B cell (primary cell): ENCODE results near the gene MCTP1. TPM values are rescaled to one million over a fixed set of nuclear protein-coding genes. Genes with fewer than 3 reads are reported as not detected.

ENCODE experiments used
- ATAC-seq: fragments of 200-7000 bp; cut with Tn5 transposase; one replicate; pipeline ENCODE4 v1.10.0; 2021; ENCODE audit warnings: low read depth, mild to moderate bottlenecking, moderate number of reproducible peaks, moderate library complexity
- CTCF ChIA-PET: fragments of 350-600 bp; sonication (Branson Sonifier 250); formaldehyde crosslinking; loops from one replicate; lab custom pipeline; 2021; ENCODE audit warnings: antibody characterized with exemption, inconsistent platforms; lab: Charles Lee
- POLR2A ChIA-PET: fragments of 350-600 bp; sonication (Branson Sonifier 250); formaldehyde crosslinking; loops from one replicate; lab custom pipeline; 2021; ENCODE audit warnings: antibody characterized with exemption; lab: Charles Lee
- DNase-seq: peaks from one replicate; pipeline ENCODE4 v3.0.0; 2013
- H2AFZ ChIP-seq: 2 replicates; pipeline ENCODE4 v1.6.1; 2012; ENCODE audit warnings: mild to moderate bottlenecking, low read depth, low read length; ENCODE audit not compliant: insufficient read depth, poor library complexity, severe bottlenecking
- H3K27ac ChIP-seq, 2 donors: 1 replicate in 1 of 2; 2 replicates in 1 of 2; pipeline ENCODE4 v1.5.1; 2012 to 2013; ENCODE audit warnings: low read length in 2 of 2, mild to moderate bottlenecking in 2 of 2, moderate library complexity in 1 of 2
- H3K27me3 ChIP-seq, 4 experiments: fragments of 200-600 bp in 1 of 4; sonication (generic) in 1 of 4; replicated peaks in 1 of 4; 1 replicate in 2 of 4; 2 replicates in 2 of 4; pipeline versions ENCODE4 v1.6.1 to v1.7.0; 2013 to 2016; ENCODE audit warnings: low read length in 3 of 4, mild to moderate bottlenecking in 2 of 4, mixed read lengths in 1 of 4, moderate library complexity in 1 of 4; ENCODE audit not compliant: insufficient read depth in 4 of 4, control insufficient read depth in 3 of 4; ENCODE audit errors: control extremely low read depth in 1 of 4
- H3K36me3 ChIP-seq, 2 experiments: replicated peaks in 1 of 2; 1 replicate in 1 of 2; 2 replicates in 1 of 2; pipeline versions ENCODE4 v1.6.1 to v1.7.1; 2013; ENCODE audit warnings: low read length in 1 of 2; ENCODE audit not compliant: insufficient read depth in 2 of 2, control insufficient read depth in 1 of 2; ENCODE audit errors: control extremely low read depth in 1 of 2, extremely low read depth in 1 of 2
- H3K4me1 ChIP-seq, 2 donors: fragments of 200-600 bp in 1 of 2; sonication (generic) in 1 of 2; 1 replicate in 1 of 2; 2 replicates in 1 of 2; pipeline versions ENCODE4 v1.5.1 to v1.6.1; 2013 to 2017; ENCODE audit warnings: low read length in 2 of 2; ENCODE audit not compliant: control insufficient read depth in 2 of 2, insufficient read depth in 2 of 2
- H3K4me2 ChIP-seq: replicated peaks from 2 replicates; pipeline ENCODE3; 2012; ENCODE audit warnings: mild to moderate bottlenecking, low read depth, low read length; ENCODE audit not compliant: poor library complexity, severe bottlenecking
- H3K4me3 ChIP-seq, 5 experiments: fragments of 200-600 bp in 1 of 5; sonication (generic) in 1 of 5; 1 replicate in 3 of 5; 2 replicates in 2 of 5; pipeline versions ENCODE4 v1.5.1 to v1.7.0; 2011 to 2016; ENCODE audit warnings: low read length in 4 of 5, mild to moderate bottlenecking in 4 of 5, low read depth in 2 of 5, control low read depth in 1 of 5, moderate library complexity in 1 of 5; ENCODE audit not compliant: insufficient read depth in 1 of 5; ENCODE audit errors: control extremely low read depth in 1 of 5, extremely low read depth in 1 of 5
- H3K79me2 ChIP-seq: fragments of 200-600 bp; sonication (generic); one replicate; pipeline ENCODE4 v1.6.0; 2016; ENCODE audit warnings: low read length; ENCODE audit not compliant: control insufficient read depth, insufficient read depth
- H3K9ac ChIP-seq: fragments of 200-600 bp; sonication (generic); 2 replicates; pipeline ENCODE4 v1.6.1; 2017; ENCODE audit warnings: mild to moderate bottlenecking, low read length, moderate library complexity
- H3K9me3 ChIP-seq, 3 donors: one replicate each; pipeline versions ENCODE4 v1.6.1 to v1.7.1; 2013; ENCODE audit warnings: low read length in 2 of 3; ENCODE audit not compliant: control insufficient read depth in 2 of 3, insufficient read depth in 1 of 3; ENCODE audit errors: control extremely low read depth in 1 of 3
- H4K20me1 ChIP-seq: 2 replicates; pipeline ENCODE4 v1.6.0; 2012; ENCODE audit warnings: mild to moderate bottlenecking, low read length; ENCODE audit not compliant: insufficient read depth, control insufficient read depth, poor library complexity, severe bottlenecking
- H3K27ac Mint-ChIP-seq: one replicate; pipeline ENCODE4 v1.8.0; 2021; ENCODE audit warnings: mixed read lengths
- H3K27me3 Mint-ChIP-seq: one replicate; pipeline ENCODE4 v1.8.0; 2021; ENCODE audit warnings: mixed read lengths
- H3K4me1 Mint-ChIP-seq: one replicate; pipeline ENCODE4 v1.8.0; 2021; ENCODE audit warnings: mixed read lengths
- H3K4me3 Mint-ChIP-seq: one replicate; pipeline ENCODE4 v1.8.0; 2021; ENCODE audit warnings: mixed read lengths
- H3K9me3 Mint-ChIP-seq: one replicate; pipeline ENCODE4 v1.8.0; 2022; ENCODE audit warnings: mixed read lengths; ENCODE audit not compliant: insufficient read depth
- CTCF ChIP-seq: fragments of 200-600 bp; IDR thresholded peaks from one replicate; pipeline ENCODE4 v1.8.0; 2022; ENCODE audit warnings: antibody characterized with exemption, mild to moderate bottlenecking
- EZH2 ChIP-seq: IDR thresholded peaks from 2 replicates; pipeline ENCODE4 v1.6.1; 2012; ENCODE audit warnings: borderline replicate concordance, low read depth, mild to moderate bottlenecking, moderate library complexity, low read length; ENCODE audit not compliant: insufficient read depth, poor library complexity, severe bottlenecking
- WGBS: methylation state at CpG from one replicate; pipeline ENCODE4 v1.1.5; 2013; ENCODE audit warnings: missing lambda C conversion rate; ENCODE audit not compliant: insufficient coverage; 5-methylcytosine and 5-hydroxymethylcytosine counted together
- intact Hi-C: fragments of 100-400 bp; cut with micrococcal nuclease; formaldehyde crosslinking; loops from one replicate; pipeline ENCODE4 v1.10.0; 2022
- polyA plus RNA-seq: library from polyadenylated mRNA; depleted of rRNA; stranded (reverse); fragments of >200 nt; gene quantifications from 2 replicates; pipeline ENCODE4 v1.2.3, GENCODE V29; 2012
- total RNA-seq, 2 donors: library from RNA; stranded (reverse); fragments of 120-200 nt in 1 of 2; gene quantifications; 1 replicate in 1 of 2; 2 replicates in 1 of 2; pipeline versions ENCODE4 v1.2.3 to v1.2.4, GENCODE V29; 2013 to 2022

The MCTP1 gene
- total and polyA plus RNA-seq, 2 donors (not counting 1 experiment from before 2014, with no cell fraction given), result 0.42 to 2.5 TPM

GRCh38 chr5:95107138-95107537 is 177.8 kb downstream of the MCTP1 start:
- Histone ChIP-seq H3K4me2 (no peak overlapping the region), H3K27ac (no peak overlapping the region), H4K20me1 (no peaks in the 10 kb centered on the region), H3K79me2 (no peaks in the 10 kb centered on the region), H3K9me3 (no peaks in the 10 kb centered on the region), H3K9ac (no peak overlapping the region), H3K36me3 (no peaks in the 10 kb centered on the region), H3K4me1 (no peaks in the 10 kb centered on the region), H3K4me3 (no peak overlapping the region), H3K27me3 (no peaks in the 10 kb centered on the region), H2AFZ (no peak overlapping the region)
- WGBS, result no CpG with 5 or more reads among the region's 2 CpGs
- Mint-ChIP-seq H3K27ac (no peak overlapping the region), H3K4me3 (no peak overlapping the region), H3K27me3 (no peaks in the 10 kb centered on the region), H3K4me1 (no peaks in the 10 kb centered on the region), H3K9me3 (peaks cover 1% of the 10 kb centered on the region)
- TF ChIP-seq CTCF, result no peak
- no peak for TF ChIP-seq EZH2
- CTCF ChIA-PET, result no interaction called here
- intact Hi-C loops, result no loop called here
- ATAC-seq (no peak), DNase-seq (no peak)
- POLR2A ChIA-PET, result no interaction called here

GRCh38 chr5:95105638-95106037 is 179.3 kb downstream of the MCTP1 start:
- Mint-ChIP-seq H3K9me3 (peaks cover 1% of the 10 kb centered on the region), H3K4me3 (no peak overlapping the region), H3K27ac (no peak overlapping the region), H3K4me1 (no peaks in the 10 kb centered on the region), H3K27me3 (no peaks in the 10 kb centered on the region)
- TF ChIP-seq EZH2 (no peak), CTCF (no peak)
- no CpG with 5 or more reads among the region's 1 CpG for WGBS
- Histone ChIP-seq H3K4me1 (no peaks in the 10 kb centered on the region), H3K27ac (no peak overlapping the region), H3K36me3 (no peaks in the 10 kb centered on the region), H3K4me2 (no peak overlapping the region), H4K20me1 (no peaks in the 10 kb centered on the region), H3K79me2 (no peaks in the 10 kb centered on the region), H3K9ac (no peak overlapping the region), H3K9me3 (no peaks in the 10 kb centered on the region), H2AFZ (no peak overlapping the region), H3K27me3 (no peaks in the 10 kb centered on the region), H3K4me3 (no peak overlapping the region)
- no peak for ATAC-seq
- ChIA-PET CTCF (no interaction called here), POLR2A (no interaction called here)
- DNase-seq, result no peak
- intact Hi-C loops, result no loop called here
